HG02973 (cell line): ENCODE data around the gene MEF2A.
"Not testable (repeated sequence)": the region's sequence is repeated elsewhere in the genome, so short reads cannot be mapped to it uniquely, and the experiment has no call there.

Experiments
- ATAC-seq: cut with Tn5 transposase; IDR thresholded peaks from one replicate; pipeline ENCODE4 v1.9.1; 2021; ENCODE audit warnings: moderate library complexity; ENCODE audit not compliant: unreplicated experiment

Gene MEF2A

DNA sequence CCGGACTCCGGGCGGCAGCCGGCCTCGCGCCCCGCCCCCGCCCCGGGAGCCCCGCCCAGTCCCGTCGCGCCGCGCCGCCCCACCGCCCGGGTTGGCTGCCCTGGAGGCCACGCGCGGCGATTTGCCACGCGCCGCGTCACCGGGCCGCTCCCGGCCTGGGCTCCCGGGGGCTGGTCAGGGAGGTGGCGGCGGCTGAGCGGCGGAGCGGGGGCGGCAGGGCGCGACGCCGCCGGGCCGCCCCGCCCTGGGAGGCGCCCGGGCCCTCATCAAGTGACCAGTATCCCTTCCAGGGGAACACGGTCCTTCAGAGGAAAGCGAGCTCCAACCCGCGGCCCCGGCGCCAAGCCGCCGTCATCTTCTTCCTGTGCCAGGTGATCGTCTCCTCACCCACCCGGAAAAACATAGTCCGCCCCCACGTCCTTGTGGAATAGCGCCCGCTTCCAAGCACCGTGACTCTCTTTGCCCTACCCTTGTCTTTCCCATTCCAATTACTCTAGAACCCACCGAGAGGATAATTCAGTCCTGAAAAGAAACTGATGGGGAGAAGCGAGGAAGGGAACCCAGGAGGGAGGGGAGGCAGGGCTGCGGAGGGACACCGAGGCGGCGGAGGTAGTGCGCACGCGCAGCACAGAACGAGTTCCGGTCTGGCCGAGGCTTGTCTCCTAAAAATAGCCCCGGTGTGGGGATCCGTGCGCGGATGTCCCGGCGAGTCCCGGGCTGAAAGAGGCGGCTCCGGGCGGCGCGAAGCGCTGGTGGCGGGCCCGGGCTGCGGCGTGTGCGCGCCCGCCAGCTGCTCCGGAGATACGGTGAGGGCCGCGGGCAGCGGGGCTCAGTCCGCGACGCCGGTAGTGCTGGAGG, at the start of gene MEF2A:
Gene MEF2A (plus strand): TSS at position 686 of the 858 bp plus-strand sequence. CDS start 67,136 bp downstream, outside the sequence.
- ATAC-seq = peak; percentile 42

DNA sequence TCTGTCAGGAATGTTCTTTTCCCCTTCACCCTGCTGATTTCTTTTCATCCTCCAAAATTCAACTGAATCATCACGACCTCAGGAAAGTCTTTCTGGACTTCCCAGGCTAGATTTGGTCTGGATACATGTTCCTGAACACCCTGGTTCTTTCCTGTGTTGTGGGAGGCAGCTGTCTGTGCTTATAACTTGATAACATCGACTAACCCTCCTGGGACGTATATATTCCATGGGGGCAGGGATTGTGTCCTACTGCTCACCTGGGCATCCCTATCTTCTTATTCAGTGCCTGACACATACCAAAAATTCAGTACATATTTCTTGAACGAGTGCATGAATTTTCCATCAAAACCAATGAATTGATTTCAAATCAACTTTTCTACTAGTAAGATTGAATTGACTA, 47.6 kb upstream of the MEF2A start:
- no peak for ATAC-seq

DNA sequence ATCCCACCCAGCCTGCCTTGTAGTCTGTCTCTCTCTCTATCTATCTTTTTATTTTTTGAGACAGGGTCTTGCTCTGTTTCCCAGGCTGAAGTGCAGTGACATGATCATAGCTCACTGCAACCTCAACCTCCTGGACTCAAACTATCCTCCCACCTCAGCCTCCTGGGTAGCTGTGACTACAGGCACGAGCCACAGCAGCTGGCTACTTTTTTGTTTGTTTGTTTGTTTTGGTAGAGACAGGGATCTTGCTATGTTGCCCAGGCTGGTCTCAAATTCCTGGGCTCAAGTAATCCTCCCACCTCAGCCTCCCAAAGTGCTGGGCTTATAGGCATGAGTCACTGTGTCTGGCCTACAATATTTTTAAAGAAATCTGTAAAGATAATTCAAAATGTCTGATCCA, 46.4 kb upstream of the MEF2A start:
- ATAC-seq = not testable (repeated sequence)

DNA sequence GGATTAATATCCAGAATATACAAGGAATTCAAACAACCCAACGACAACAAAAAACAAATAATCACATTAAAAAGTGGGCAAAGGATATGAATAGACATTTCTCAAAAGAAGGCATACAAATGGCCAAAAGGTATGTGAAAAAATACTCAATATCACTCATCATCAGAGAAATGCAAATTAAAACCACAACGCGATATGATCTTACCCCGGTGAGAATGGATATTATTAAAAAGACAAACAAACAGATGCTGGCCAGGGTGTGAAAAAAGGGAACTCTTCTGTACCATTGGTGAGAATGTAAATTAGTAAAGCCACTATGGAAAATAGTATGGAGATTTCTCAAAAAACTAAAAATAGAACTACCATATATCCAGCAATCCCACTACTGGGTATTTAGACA, 43.5 kb upstream of the MEF2A start:
- ATAC-seq = peak; percentile 48

DNA sequence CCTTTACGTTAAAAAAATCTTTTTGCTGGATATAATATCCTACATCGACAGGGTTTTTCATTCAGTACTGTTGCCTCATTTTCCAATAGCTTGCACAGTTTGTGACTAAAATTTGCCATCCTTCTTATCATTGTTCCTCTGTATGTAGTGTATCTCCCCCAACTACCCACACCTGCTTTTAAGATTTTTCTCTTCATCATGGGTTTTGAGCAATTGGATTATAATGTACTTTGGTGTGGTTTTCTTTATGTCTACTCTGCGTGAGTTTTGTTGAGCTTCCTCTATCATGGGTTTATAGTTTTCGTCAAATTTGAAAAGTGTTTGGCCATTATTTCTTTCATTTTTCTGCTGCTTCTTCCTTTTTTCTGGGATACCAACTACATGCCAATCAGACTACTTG, 39.6 kb upstream of the MEF2A start:
- ATAC-seq = no peak

DNA sequence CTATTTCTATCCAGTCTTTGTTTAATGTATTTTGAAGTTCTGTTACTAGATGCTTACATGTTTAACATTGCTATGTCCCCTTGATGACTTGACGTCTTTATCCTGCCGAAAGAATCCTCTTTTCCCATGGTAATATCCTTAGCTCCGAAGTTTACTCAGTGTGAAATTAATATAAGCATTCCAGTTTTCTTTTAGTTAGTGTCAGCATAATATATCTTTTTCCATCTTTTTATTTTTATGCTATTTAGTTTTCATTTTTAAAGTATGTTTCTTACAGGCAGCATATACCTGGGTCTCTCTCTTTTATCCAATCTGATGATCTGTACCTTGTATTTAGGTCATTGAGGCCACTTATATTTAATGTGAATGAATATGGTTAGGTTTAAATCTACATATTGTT, 39.1 kb upstream of the MEF2A start:
- ATAC-seq = no peak

DNA sequence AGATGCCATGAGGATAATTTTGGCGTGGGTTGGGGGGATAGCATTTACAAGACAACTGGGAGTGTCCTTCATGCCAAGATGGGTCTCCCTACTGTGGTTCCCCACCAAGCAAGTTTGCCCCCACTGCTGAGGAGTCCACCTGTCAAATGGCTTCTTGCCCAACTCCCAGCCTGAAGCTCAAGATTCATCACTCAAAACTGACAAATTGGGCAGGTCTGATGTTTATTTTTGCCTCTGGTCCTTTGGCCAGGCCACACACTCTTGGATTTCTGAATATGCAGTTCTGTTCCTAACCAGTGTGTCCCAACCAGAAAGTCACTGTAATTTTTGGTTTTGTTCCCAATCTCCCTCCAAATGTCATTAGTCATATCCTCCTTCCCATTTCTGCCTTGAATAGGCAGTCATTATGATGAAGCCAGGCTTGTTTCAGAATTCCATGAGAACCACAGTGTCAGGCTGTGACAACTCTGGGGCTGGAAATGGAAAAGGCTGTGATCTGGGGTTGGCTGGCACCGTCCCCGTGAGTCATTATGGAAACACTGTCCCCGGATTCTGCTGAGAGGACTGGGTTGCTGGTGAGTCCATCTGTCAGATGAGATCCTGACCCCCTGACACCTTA, 29.3 kb upstream of the MEF2A start:
- no peak for ATAC-seq

DNA sequence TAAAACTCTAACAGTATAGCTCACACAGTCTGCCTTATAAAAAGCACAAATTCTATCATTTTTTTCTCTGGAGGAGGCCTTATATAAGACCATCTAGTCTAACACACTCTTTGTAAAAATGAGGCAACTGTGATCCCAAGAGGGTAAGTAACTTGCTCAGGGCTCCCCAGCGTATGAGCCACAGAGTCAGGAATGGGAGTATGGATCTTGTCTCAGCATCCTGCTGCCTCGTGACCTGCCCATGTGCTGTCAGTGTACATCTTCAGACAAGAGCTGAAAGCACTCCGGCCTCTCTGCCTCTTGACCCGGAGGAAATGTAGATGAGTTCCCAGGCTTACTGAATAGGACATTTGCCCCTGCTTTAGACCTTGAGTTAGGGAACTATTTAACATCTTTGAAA, 28.4 kb upstream of the MEF2A start:
- ATAC-seq = no peak

DNA sequence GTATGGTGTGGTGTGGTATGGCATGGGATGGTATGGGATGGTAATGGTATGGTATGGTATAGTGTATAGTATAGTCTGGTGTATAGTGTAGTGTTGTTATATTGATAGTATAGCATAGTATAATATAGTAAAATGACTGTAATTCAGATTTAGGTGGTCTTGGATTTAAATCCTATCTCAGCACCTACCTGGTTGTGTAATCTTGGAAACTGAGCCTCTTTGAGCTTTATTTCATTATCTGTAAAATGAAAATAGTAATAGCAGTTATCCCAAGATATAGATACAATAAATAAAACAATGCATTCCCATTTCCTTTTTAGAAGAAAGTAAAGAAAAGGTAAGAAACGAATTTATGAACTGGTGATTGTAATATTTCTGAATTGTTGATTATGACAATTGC, 27.5 kb upstream of the MEF2A start:
- ATAC-seq = no peak

DNA sequence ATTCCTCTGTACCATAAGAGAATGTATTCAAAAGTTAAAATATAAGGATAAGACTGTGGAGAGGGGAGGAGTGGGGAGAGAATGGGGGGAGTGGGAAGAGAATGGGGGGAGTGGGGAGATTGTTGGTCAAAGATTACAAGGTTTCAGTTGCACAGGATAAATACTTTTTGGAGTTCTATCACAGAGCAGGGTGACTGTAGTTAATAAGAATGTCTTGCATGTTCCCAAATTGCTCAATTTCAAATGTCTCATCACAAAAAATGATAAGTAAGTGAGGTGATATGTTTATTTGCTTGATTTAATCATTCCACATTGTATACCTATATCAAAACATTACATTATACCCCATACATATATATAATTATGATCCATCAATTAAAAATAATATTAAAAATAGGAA, 23.0 kb upstream of the MEF2A start:
- no peak for ATAC-seq

DNA sequence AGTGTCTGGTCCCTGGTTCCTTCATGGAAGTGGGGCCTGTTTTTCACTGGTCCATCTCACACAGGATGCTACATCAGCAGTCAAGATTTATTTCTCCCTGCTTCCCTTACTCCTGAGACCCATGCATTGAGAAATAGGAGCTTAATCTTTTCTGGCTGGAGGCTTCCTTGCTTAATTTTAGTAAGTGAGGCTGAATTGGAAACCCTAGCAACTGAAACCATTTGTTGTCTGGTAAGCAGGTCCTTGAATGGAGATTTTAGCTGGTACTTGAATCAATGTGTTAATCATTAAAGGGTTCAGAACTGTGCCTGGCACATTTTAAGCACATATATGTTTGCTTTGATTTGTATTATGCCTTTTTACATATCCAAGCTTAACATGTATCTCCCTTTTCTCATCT, 20.2 kb upstream of the MEF2A start:
- no peak for ATAC-seq

DNA sequence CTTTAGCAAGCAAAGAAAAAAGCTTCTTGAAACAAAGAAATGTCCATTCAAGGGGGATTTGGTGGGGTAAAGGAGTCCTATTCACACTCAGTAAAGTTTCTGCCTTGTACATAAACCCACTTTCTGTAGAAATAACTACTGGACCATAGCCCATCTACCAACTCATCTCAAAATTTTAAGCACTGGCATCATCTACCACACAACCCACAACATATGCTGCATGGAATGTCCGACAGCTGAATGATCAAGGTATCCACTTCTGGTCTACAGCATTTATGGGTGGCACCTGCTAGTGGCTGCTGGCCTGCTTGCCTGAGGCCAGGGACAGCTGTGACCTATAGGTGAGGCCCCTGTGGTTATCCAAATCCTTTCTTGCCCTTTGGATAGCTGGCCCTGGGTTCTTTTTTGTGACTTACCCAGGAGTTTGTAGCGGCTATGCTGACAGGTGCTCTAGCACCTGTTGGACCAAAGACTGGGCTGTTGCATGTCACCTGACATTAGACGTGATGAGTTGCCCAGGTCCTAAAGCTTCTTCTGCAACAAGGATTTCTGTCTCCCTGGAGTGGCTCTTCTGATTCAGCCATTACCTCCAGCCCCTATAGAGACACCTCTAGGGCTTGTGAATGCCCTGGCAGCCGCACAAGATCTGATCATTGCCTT, 19.2 kb upstream of the MEF2A start:
- ATAC-seq = no peak

DNA sequence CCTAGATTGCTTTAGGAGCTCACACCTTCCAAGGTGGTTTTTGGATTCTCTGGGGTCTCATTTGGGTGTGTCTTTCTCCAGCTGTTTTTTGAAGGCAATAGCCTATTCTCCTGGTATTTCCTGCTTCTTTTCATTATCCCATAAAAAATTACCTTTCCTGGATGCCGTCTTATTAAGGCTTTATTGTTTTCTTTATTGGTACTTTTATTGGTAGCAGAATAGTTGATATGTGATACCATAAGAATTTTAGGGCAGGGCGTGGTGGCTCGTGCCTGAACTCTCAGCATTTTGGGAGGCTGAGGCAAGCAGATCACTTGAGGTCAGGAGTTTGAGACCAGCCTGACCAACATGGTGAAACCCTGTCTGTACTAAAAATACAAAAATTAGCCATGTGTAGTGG, 18.3 kb upstream of the MEF2A start:
- no peak for ATAC-seq

DNA sequence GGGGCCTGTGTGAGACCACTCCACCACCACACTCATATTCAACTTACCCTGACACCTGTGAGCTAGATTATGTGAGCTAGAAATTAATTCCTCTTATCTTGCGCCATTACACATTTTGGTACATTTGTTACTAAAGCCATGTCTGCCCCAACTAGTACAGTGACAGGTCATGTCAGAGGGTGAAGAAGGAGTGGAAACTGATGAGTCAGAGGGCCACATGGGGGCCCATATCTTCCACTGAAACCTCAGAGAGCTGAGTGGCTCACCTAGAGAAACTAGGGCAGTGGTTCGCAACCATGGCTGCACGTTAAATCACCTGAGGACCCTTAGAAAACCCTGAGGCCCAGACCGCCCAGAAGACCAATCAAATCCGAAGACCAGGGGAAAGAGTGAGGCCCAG, 15.7 kb upstream of the MEF2A start:
- no peak for ATAC-seq

DNA sequence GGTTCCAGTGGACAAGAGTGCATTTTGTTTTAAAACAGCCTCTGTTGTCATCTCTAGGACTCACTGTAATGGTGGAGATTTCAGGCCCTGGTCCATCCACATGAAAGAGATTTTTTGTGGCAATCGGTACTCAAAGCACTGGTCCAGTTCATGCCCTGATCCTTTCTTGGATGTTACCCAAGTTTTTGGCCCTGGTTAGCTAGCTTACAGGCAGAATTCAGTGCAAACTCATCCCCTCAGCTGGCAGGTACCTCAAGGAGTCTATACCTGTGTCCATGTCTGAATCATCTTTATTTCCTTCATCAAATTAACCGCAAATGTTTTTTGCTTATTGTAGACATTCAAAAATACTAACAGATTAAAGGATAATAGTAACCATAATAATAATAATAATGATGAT, 13.7 kb upstream of the MEF2A start:
- ATAC-seq = no peak

DNA sequence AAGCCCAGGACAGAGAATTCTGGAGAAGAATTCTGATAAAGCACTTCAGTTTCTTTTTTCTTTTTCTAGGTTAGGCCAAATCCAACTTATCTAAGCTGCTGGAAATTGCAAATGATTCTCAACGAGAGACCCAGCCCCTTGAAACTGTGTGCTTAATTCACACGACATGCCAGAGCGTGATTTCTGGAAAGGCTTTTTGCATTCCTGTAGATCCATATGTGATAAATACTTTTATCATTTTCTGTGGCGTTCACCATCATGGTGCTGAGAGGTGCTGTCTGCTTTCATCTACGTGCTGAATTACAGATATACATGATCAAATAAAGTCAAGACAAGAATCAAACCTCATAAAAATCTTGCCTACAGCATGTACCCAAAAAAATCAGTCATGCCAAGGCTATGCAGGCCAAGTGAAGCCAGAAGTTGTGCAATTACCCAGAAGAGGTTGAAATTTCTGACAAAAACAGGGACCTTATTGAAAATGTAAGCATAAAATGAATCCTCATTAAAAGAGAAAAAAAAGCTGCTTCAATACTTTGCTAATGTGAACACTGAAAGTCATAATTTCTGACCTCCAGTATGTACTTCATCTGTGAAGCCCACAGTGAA, 10.8 kb upstream of the MEF2A start:
- ATAC-seq = no peak

DNA sequence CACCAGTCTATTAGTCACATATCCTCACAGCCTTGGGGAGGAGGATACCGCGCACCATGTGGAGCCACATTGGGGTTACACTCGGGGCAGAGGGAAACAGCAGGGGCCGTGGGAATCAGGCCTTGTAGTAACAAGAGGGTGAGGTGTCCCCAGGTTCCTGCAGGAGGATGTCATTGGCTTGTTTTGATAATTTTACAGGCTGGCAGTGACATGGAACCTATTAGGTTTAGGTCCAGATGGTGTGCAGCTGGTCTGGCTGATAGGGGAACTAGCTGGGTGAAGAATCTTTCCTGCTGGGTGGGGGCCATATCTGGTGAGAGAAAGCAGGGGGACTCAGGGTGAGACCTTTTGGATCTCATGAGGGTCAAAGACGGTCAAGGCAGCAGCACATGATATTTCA, 9.8 kb upstream of the MEF2A start:
- ATAC-seq = no peak

DNA sequence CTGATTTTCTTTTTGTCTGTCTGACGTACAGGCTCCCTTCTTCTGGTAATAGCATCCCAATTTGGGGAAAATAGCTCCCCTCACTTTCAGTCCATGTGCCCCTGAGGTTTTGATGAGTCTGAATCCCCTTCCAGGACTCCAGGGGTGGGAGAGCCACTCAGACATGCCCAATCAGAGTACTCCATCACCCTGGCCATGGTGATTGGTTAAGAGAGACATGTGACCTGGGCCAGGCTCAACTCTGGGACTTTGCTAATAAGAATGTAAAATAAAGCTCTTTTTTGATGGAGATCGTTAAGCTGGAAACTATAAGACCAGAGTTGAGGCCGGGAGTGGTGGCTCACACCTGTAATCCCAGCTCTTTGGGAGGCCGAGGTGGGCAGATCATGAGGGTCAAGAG, 9.2 kb upstream of the MEF2A start:
- ATAC-seq = no peak

DNA sequence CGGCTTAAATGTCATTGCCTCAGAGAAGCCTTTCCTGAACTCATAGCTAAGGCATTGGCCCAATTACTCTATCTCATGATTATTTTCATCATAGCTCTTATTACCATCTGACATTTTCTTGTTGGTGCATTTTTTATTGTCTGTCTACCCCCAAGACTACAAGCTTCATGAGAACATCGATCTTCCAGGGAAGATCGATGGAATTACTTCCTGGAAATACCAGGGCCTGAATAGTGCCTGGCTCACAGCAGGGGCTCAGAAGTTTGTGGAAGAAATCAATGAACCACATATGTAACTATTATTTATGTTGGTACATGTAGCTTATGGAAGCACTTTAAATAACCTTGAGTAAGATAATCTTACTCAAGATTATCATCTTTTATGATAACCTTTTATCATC, 7.7 kb upstream of the MEF2A start:
- ATAC-seq = no peak

DNA sequence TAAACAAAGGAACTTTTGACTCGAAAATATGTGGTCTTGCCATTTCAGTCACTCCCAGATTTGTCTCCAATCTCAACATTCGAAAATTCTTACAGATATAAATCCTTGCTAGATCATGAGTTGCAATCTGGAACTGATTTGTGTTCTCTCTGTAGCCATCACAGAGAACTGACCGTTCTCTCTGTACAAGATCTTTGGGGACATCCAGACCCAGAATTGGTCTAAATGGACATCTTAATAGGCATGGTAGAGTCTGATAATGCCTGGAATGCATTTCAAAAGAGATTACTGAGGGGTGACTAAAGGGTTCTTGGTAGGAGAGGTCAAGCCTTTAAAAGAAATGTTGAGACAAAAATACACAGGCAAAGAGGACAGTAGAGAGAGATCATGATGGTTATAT, 7.2 kb upstream of the MEF2A start:
- no peak for ATAC-seq

DNA sequence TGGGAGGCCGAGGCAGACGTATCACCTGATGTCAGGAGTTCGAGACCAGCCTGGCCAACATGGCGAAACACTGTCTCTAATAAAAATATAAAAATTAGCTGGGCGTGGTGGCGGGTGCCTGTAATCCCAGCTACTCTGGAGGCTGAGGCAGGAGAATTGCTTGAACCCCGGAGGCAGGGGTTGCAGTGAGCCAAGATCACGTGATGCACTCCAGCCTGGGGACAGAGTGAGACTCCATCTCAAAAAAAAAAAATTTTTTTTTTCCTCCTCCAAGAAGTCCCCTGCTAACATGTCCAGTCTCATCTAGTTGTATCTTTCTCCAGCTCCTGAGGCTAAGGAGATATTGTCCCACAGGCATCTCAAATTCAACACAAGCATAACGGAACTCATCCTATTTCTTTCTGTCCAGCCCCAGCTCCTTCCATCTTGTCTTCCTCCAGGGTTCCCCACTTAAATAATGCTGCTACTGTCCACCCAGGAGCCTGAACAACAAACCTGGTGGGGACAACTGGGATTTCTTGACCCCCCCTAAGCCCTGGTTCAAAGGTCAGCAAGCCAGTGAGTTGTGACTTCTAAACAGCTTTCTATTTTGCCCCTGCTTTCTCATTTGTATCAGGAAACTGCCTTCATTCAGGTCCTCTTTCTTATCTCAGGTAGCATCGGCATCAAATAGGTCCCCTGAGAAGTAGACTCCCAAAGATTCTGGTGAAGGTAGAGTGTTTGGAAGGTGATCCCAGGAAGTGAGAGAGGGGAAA, 4.1 kb upstream of the MEF2A start:
- ATAC-seq = no peak
